Caco-2 (cell line): ENCODE results near the gene TRPC6. TPM values are rescaled to one million over a fixed set of nuclear protein-coding genes. Genes with fewer than 3 reads are reported as not detected.

Experiments used
- BruUV-seq: library from RNA; stranded (reverse); fragments of 400-500 nt; replicated peaks from 2 replicates; lab custom pipeline; 2021; lab: Mats Ljungman, UMichigan
- CTCF ChIA-PET: fragments of 300-600 bp; sonication (Branson Sonifier 250); formaldehyde crosslinking; loops from one replicate; lab custom pipeline; 2022; ENCODE audit warnings: antibody characterized with exemption; lab: Charles Lee
- POLR2A ChIA-PET: fragments of 300-600 bp; sonication (Branson Sonifier 250); formaldehyde crosslinking; loops from one replicate; lab custom pipeline; 2022; ENCODE audit warnings: antibody characterized with exemption; lab: Charles Lee
- DNase-seq, 2 experiments: peaks; one replicate each; pipeline versions ENCODE4 v3.0.0 to v3.0.0-alpha.2; 2020 to 2022
- H3K27me3 ChIP-seq: replicated peaks from 2 replicates; pipeline ENCODE4 v1.6.0; 2011; ENCODE audit warnings: low read length; ENCODE audit not compliant: control insufficient read depth, insufficient read depth
- H3K36me3 ChIP-seq: 2 replicates; pipeline ENCODE4 v1.5.1; 2011; ENCODE audit warnings: low read length; ENCODE audit not compliant: control insufficient read depth, insufficient read depth
- H3K4me1 ChIP-seq: fragments of 250-450 bp; sonication (Bioruptor Pico); 2 replicates; pipeline ENCODE4 v1.5.1; 2020; ENCODE audit warnings: mild to moderate bottlenecking
- H3K4me3 ChIP-seq: 2 replicates; pipeline ENCODE4 v1.5.1; 2011; ENCODE audit warnings: low read depth, mild to moderate bottlenecking, control low read depth, low read length
- H3K9me3 ChIP-seq: fragments of 250-450 bp; sonication (Bioruptor Pico); 2 replicates; pipeline ENCODE4 v1.5.1; 2020; ENCODE audit warnings: mild to moderate bottlenecking, moderate library complexity
- H3K27ac Mint-ChIP-seq: one replicate; pipeline ENCODE4 v1.8.0; 2022; ENCODE audit warnings: mixed read lengths; ENCODE audit not compliant: unreplicated experiment
- H3K27me3 Mint-ChIP-seq: one replicate; pipeline ENCODE4 v1.8.0; 2022; ENCODE audit warnings: mixed read lengths; ENCODE audit not compliant: insufficient read depth, unreplicated experiment
- H3K36me3 Mint-ChIP-seq: one replicate; pipeline ENCODE4 v1.8.0; 2022; ENCODE audit warnings: mild to moderate bottlenecking, mixed read lengths; ENCODE audit not compliant: insufficient read depth, unreplicated experiment
- H3K4me1 Mint-ChIP-seq: one replicate; pipeline ENCODE4 v1.8.0; 2022; ENCODE audit warnings: low read depth, mixed read lengths; ENCODE audit not compliant: unreplicated experiment
- H3K4me3 Mint-ChIP-seq: one replicate; pipeline ENCODE4 v1.8.0; 2022; ENCODE audit warnings: mild to moderate bottlenecking, moderate library complexity, mixed read lengths; ENCODE audit not compliant: unreplicated experiment
- H3K9me3 Mint-ChIP-seq: one replicate; pipeline ENCODE4 v1.8.0; 2022; ENCODE audit warnings: mixed read lengths; ENCODE audit not compliant: unreplicated experiment
- intact Hi-C: fragments of 100-400 bp; cut with micrococcal nuclease; formaldehyde crosslinking; loops from one replicate; pipeline ENCODE4 v1.10.0; 2022; ENCODE audit not compliant: unreplicated experiment
- total RNA-seq: library from RNA; stranded (reverse); gene quantifications from 2 replicates; pipeline ENCODE4 v1.2.3, GENCODE V29; 2022
- TF ChIP-seq, protein P1 (sequence below), 2 experiments: fragments of 200-600 bp in 1 of 2; IDR thresholded peaks; 1 replicate in 1 of 2; 2 replicates in 1 of 2; pipeline versions ENCODE4 v1.5.1 to v1.8.0; 2011 to 2022; ENCODE audit warnings: antibody characterized with exemption in 1 of 2, control low read depth in 1 of 2, inconsistent platforms in 1 of 2, low read depth in 1 of 2, low read length in 1 of 2, mild to moderate bottlenecking in 1 of 2, moderate library complexity in 1 of 2; ENCODE audit not compliant: insufficient read depth in 1 of 2, severe bottlenecking in 1 of 2, unreplicated experiment in 1 of 2

The TRPC6 gene
- total RNA-seq, 1 experiment from 2014 or later = 0.14 TPM

DNA sequence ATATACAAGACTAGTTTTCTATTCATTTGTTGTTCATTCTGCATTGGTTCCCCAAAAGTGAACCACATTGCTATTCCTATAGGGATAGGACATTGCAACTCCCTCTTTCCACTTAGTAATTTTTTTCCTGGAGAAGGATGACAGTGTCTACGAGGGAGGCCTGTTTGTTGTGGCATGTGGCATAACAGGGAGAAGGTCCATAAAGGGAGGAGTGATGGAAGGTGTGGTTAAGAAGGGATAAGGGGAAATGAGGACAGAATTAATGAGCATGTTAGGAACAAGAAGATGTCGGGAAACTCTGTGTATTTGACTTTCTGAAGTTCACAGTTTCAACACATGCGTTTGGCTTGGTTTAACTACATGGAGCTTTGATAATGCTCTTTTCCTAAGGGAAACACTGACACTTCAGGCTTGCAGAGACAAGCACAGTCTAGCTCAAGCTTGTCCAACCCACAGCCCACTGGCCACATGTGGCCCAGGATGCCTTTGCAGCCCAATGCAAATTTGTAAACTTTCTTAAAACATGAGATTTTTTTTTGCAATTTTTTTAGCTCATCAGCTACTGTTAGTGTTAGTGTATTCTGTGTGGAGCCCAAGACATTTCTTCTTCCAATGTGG lies 149.7 kb downstream of the TRPC6 start:
- ChIA-PET CTCF (interaction anchor here (0.7 kb wide), 1 partner anchor 44 kb away, joined by 3 read pairs; no protein-coding TSS in a partner anchor), POLR2A (no interaction called here)
- Mint-ChIP-seq H3K27me3 (no peaks in the 10 kb centered on the region), H3K4me1 (peaks cover 17% of the 10 kb centered on the region), H3K27ac (no peak overlapping the region), H3K9me3 (peaks cover under 1% of the 10 kb centered on the region), H3K36me3 (no peaks in the 10 kb centered on the region), H3K4me3 (no peak overlapping the region)
- TF ChIP-seq, protein P1, sequence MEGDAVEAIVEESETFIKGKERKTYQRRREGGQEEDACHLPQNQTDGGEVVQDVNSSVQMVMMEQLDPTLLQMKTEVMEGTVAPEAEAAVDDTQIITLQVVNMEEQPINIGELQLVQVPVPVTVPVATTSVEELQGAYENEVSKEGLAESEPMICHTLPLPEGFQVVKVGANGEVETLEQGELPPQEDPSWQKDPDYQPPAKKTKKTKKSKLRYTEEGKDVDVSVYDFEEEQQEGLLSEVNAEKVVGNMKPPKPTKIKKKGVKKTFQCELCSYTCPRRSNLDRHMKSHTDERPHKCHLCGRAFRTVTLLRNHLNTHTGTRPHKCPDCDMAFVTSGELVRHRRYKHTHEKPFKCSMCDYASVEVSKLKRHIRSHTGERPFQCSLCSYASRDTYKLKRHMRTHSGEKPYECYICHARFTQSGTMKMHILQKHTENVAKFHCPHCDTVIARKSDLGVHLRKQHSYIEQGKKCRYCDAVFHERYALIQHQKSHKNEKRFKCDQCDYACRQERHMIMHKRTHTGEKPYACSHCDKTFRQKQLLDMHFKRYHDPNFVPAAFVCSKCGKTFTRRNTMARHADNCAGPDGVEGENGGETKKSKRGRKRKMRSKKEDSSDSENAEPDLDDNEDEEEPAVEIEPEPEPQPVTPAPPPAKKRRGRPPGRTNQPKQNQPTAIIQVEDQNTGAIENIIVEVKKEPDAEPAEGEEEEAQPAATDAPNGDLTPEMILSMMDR (IDR thresholded peaks at IDR 0.05; ENCODE audit: insufficient read depth in 1 of 2, low read depth in 1 of 2, low read length in 1 of 2, severe bottlenecking in 1 of 2, unreplicated experiment in 1 of 2) = no peak
- no peaks in the 10 kb centered on the region for H3K9me3 ChIP-seq
- peaks cover 17% of the 10 kb centered on the region for H3K4me1 ChIP-seq
- no peaks in the 10 kb centered on the region for H3K36me3 ChIP-seq
- intact Hi-C loops = no loop called here
- DNase-seq = no peak
- no TSS peak for BruUV-seq
- H3K4me3 ChIP-seq = no peak overlapping the region
- H3K27me3 ChIP-seq = no peaks in the 10 kb centered on the region

- H3K27me3 Mint-ChIP-seq = no peaks in the 10 kb centered on the region
- no TSS peak for BruUV-seq
- H3K27me3 ChIP-seq = no peaks in the 10 kb centered on the region
- peaks cover 22% of the 10 kb centered on the region for H3K4me1 ChIP-seq
- H3K9me3 Mint-ChIP-seq = peaks cover 9% of the 10 kb centered on the region
- H3K36me3 ChIP-seq = no peaks in the 10 kb centered on the region
- DNase-seq = no peak
- H3K27ac Mint-ChIP-seq = no peak overlapping the region
- H3K4me1 Mint-ChIP-seq = peaks cover 23% of the 10 kb centered on the region
- no peak overlapping the region for H3K4me3 Mint-ChIP-seq
- intact Hi-C loops = no loop called here
- ChIA-PET POLR2A (no interaction called here), CTCF (no interaction called here)
- H3K9me3 ChIP-seq = peaks cover 7% of the 10 kb centered on the region; the same call in 1 of the 2 replicates
- H3K36me3 Mint-ChIP-seq = no peaks in the 10 kb centered on the region
- H3K4me3 ChIP-seq = no peak overlapping the region
- TF ChIP-seq, protein P1 (IDR thresholded peaks at IDR 0.05; ENCODE audit: insufficient read depth in 1 of 2, low read depth in 1 of 2, low read length in 1 of 2, severe bottlenecking in 1 of 2, unreplicated experiment in 1 of 2) = no peak
These were observed 150.7 kb downstream of the TRPC6 start for GRCh38 chr11:101433151-101433550.

DNA sequence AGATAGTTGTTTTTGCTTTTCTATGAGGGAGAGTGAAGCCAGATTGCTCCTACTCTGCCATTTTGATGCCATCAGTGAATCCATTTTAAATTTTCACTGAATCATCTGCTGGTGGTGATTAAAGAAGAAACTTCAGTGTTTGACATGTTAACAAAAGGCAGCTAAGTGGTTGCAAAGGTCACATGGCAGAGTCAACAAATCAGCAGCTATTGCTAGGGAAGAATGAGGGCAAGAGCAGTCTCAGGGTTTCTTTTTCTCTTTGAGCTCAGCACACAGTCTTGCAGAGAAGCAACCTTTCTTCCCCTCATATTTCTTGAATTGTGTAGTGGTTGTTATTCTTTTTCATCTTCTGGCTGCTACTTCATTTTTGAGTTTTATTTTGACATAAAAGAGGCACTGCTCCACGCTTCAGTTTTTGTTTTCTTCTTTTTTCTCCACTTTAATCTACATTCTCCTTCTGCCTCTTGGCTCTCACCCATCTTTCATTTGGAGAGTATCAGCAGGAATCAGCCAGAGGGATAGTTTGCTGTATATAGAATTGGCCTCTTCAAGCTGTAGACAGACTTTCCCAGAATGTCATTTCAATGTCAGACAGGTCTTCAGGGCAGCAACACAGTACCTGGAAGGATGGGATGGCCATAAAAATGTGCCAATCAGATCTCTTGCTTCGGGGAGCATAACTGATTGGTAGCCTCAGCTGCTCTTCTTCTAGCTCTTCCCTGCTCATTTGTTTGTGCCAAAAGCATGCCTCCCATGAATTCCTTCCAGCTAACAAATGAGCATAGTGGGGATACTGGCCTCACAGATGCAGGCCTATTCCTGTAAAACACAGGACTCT lies 153.9 kb downstream of the TRPC6 start:
- Mint-ChIP-seq H3K36me3 (no peaks in the 10 kb centered on the region), H3K27ac (peak overlapping the region; percentile 1), H3K4me1 (peaks cover 23% of the 10 kb centered on the region), H3K27me3 (no peaks in the 10 kb centered on the region), H3K4me3 (peak overlapping the region; percentile 28), H3K9me3 (peaks cover 9% of the 10 kb centered on the region)
- peak in 1 of 2 experiments; percentile 46 for DNase-seq
- Histone ChIP-seq H3K27me3 (no peaks in the 10 kb centered on the region), H3K9me3 (peaks cover 8% of the 10 kb centered on the region), H3K4me1 (peaks cover 22% of the 10 kb centered on the region), H3K36me3 (no peaks in the 10 kb centered on the region), H3K4me3 (no peak overlapping the region)
- ChIA-PET POLR2A (interaction anchor here (0.9 kb wide), 1 partner anchor 431 kb away, joined by 3 read pairs; no protein-coding TSS in a partner anchor), CTCF (interaction anchor here (0.6 to 1.4 kb wide), 7 partner anchors 9 to 485 kb away, joined by 3 to 7 read pairs (median 4); partner anchors contain the start of gene CEP126)
- intact Hi-C loops = loop anchor here (1.0 to 5.0 kb wide), 6 partner anchors 41 to 1067 kb away; no protein-coding TSS in a partner anchor
- BruUV-seq = no TSS peak
- TF ChIP-seq, protein P1 (IDR thresholded peaks at IDR 0.05; ENCODE audit: insufficient read depth in 1 of 2, low read depth in 1 of 2, low read length in 1 of 2, severe bottlenecking in 1 of 2, unreplicated experiment in 1 of 2) = no peak
